ENCODE measurements around the gene KRT7.

The KRT7 gene

DNA sequence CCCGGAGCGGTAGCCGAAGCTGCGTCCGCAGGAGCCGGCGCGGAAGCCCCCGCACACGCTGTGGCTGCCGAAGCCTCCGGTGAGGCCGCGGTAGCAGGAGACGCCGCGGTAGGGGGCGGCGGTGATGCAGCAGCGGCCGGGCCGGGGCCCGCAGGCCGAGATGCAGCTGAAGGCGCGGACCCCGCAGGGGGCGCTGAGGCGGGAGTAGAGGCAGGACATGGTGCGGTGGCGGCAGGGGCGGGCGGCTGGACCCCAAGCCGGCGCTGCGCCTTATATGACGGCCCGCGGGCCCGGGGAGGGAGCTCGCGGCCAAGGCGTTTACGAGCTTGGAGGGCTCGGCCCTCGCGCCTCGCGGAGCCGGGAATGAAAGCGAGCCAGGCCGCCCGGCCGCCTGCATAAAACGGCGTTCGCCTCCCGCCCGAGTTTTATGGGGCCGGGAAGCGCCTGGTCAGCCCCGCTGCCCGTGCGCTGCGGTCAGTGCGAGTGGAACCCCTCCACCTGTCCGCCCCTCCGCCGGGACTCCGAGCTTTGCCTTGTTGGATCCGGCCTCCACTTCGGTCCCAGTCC, 25.4 kb downstream of the KRT7 start:
- no peak for DNase-seq

DNA sequence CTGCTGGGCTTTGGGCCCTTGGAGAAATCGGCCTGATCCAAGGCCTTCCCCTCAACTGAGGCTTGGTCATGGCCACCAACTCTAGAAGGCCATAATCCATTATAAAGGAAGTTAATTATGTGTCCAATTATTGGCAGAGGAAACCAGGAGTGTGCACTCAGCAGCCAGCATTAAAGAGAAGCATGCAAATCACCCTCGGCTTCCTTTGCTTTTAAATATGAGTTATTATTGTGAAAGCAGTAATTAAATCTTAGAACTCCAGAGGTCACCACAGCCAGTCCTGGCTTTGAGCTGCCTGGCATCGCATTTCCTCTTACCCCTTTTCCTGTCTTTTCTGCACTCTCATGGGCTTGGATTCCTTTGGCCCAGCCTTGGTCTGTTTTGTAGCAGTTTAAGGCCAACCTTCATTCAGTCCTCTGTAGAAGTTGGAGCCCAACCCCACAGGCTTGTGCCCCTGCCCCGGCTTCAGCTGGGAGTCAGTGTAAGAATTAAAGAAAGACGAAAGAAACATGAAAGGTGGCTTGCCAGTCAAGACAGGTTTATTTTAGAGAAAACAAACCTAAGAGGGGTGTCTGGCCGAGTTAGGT, 26.7 kb downstream of the KRT7 start:
- no peak for DNase-seq

DNA sequence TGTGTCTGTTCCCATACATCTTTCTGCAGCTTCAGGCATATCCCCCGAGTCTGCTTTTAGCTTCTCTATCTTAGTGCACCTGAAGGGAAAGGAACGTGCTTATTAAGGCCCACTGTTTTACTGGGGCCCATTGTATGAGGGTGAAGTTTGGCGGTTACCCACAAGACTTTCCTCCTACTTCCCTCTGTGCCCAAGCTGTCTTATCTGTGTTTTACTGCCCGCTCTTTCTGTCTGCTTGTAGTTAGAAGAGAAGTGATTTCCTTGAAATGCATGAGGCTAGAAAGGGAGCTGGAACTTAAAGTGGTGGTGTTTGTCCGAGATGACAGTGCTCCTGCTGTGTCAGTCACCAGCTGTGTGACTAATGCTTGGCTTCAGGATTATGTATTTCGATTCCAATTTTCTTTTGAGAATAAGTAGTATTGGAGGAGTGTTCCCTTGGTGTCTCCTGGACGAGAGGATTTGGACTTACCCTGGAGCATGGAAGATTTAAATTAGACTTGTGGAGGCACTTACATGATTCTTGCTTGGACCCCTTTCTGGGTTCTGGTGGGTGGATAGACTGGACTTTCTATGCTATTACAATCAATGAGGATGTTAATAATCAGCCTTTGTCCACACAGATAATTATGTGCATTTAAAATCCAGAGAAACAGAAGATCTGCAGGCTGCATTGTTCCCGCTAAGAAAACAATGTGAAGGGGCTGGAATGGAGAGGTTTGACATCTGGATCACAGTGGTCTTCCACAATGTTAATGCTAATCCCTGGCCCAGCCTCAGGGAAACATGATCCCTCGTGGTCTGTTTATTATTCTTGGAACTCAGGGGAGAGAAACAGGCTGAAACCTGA, 27.5 kb downstream of the KRT7 start:
- DNase-seq, result no peak

DNA sequence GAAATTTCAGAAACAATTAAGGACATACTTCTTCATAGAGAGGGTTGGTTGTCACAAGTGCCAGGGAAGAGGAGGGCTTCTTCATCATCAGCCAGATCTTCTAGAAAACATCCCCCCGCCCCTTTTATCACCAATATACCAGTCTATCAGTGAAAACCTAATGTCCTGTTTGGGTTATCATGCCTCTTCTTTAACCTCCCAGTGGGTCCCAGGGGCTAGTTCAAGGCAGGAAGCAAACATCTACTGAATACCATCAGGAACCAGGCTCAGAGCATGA, 28.1 kb downstream of the KRT7 start:
- DNase-seq, result no peak

DNA sequence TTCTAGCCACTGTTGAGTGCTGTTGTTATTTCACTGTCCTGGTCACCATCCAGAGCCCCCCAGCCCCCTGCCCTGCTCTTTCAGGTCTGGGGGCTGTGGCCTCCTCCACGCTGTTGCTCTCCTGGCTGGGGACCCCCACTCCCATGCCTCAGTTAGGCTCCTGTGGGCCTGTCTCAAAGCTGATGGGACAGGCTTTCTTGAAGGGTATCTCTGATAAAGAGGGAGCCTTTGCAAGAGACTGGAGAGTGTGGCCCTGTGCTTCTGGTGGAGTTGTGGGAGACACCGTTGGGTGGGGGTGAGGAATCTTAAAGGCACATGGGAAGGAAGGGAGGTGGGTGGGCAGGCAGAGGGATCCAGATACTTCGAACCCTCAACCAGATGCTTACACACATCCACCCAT, 29.2 kb downstream of the KRT7 start:
- no peak for DNase-seq

DNA sequence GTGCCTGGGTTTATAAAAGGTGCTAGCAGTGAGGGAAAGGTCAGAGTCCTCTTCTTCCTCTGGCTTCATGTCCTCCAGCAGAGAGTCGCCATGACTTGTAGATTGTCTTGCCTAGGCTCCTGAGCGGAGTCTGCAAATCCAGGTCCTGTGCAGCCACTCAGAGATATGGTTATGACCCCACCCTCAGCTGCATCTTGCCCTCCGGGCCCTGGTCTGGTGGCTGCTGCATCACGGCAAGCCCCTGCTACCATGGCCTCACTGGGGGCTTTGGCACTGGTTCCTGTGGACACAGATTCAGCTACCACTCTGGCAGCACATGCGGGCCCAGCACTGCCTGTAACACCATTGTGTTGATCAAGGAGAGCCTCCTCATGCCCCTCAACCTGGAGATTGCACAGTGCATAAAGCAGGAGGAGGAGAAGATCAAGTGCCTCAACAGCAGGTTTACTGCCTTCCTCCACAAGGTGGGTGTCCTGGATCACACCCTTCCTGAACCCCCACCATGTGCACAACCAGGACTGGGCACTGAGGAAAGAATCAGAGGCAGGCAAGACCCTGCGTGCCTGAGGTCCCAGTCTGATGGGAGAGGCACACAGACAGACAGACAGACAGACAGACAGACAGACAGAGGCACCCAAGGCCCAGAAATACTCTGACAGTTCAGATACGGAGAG, 30.9 kb downstream of the KRT7 start:
- DNase-seq, result no peak

DNA sequence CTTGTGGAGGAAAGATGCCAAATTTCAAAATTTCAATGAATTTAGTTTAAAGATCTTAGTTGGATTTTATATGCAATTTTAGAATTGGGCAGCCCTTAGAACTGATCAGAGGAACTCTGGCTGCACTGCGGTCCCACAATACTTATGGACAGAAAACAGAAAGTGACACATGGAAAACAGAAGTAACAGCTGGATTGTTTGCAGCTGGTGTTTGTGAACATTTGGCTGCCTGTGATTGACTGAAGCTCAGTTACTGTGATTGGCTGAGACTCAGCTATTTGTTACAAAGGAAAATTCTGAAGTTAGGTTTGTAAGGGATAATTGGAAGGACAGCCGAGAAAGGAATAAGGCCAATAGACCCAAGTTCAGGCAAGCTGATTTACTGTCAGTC, 31.4 kb downstream of the KRT7 start:
- no peak for DNase-seq

DNA sequence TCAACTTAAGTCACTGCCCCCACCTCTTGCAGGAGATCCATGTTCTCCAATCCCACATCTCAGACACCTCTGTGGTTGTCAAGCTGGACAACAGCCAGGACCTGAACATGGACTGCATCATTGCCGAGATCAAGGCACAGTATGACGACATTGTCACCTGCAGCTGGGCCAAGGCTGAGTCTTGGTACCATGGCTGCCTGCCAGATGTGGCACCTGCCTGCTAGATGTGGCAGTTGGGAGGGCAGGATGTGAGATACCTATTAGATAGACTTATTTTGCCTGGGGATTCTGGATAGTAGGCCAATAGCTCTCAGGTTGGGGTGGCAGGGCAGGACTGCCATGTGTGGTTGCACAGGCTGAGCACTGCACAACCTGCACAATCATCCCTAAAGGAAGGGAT, 33.5 kb downstream of the KRT7 start:
- DNase-seq, result no peak

DNA sequence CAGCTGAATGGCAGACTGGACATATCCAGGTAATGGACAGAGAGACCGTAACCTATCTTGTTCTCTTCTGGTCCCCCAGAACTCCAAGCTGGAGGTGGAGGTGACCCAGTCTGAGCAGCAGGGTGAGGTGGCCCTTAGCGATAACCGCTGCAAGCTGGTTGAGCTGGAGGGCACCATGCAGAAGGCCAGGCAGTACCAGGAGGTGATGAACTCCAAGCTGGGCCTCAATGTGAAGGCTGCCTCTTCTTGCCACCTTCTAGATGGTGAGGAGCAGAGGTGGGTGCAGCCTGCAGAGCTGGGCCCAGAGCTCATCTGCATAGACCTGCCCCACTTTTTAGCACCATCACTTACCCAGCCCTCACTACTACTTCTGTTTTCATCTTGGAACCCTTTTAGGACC, 34.2 kb downstream of the KRT7 start:
- no peak for DNase-seq

DNA sequence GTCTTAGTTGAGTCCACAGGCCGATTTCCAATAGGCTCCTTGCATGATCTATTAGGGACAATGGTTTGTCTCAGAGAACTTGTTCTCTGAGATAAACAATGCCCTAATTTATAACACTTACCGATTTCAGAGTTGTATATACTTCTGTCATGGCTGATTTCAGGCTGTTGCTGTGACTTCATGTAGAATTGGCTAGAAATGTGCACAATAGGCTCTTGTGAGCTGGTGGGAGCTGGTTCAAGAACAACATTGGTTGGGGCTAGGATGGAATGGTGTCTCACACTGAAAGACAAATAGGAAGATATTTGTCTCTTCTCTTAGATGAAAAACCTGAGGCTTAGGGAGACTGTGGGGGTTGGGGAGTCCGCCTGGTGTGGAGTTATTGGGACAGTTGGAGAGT, 34.7 kb downstream of the KRT7 start:
- no peak for DNase-seq

DNA sequence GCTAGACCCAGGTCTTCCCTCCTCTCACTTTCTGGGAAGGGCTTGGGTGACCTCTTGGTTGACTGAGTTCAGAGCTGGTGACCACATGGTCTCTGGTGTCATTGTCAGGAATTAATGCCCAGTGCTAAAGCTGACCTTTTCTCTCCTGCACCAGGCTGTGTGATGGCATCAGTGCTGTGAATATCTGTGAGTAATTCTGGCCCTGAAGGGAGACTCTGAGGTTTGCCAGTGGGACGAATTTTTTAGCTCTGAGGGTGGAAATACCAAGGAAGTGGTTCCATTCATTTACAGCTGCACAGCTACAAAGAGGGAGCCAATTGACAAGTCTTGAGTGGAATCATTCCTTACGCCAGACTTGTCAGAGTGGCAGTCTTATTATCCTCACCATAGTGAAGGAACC, 35.2 kb downstream of the KRT7 start:
- DNase-seq, result no peak

DNA sequence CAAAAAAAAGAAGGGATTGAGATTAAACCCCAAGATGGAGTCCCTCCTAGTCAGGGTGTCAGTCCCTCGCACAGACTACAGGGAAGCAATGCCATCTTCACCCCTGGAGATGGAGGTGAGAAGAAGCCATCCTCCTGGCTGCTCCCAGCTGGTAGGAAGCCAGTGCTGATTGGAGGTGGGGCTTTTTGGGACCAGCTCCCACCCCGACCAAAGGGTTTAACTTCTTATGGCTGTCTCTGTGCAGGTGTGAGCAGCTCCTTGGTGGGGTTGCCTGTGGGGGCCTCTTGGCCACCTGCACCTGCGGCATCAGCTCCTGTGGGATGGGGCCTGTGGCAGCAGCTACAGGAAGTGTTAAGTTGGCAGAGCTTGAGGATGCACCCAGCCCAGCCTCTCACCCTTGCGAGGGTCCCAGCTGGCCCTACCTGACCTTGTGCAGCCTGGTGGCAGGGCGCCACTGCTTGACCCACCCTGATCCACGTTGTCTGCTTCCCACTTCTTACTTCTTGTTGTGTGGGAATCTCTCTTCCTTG, 37.6 kb downstream of the KRT7 start:
- no peak for DNase-seq

DNA sequence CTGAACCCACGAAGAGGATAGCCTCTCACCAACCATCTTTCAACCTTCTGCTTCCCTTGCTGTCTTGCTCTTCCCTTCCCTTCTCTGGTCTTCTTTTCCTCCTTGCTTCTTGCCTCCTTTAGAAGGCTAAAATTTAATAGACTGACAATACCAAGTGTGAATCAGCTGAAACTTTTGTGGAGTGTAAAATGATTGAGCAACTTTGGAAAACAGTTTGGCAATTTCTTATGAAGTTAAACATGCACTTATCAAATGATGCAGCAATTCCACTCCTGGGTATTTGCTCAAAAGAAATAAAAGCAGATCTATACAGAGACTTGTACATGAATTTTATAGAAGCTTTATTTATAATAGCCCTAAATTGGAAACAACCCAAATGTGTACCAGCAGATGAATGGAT, 38.1 kb downstream of the KRT7 start:
- no peak for DNase-seq

DNA sequence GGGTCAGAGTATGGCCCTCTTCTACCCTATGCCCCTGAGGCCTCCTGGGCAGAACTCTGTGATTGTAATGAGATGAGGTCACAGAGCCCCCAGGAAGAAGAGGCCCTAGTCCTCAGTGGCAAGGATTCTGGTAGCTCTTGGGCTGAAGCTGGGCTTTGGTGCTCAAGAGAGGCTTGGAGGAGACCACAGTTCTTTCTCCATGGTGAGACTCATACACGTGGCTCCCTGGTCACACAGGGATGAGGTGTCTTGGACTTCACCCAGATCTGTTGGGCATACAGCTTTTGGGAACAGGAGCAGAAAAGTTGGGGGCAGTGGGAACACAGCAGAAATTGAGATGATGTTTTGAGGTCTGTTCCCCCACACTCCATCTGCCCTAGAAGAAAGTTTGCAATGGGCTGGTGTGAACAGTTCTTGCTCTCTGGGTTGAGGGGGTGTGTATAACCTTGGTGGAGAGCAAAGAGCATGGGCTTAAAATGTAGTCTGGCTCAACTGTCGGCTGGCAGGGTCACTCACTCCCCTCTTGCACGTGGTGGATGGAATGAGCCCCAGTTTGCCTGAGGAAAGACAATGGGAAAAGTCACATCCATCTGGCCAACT, 41.6 kb downstream of the KRT7 start, which contains the start of gene KRT86:
Gene KRT86, plus strand, starts transcription at position 125 of the 600 bp plus-strand sequence. CDS start 27,272 bp downstream, outside the sequence.
- DNase-seq, result no peak

DNA sequence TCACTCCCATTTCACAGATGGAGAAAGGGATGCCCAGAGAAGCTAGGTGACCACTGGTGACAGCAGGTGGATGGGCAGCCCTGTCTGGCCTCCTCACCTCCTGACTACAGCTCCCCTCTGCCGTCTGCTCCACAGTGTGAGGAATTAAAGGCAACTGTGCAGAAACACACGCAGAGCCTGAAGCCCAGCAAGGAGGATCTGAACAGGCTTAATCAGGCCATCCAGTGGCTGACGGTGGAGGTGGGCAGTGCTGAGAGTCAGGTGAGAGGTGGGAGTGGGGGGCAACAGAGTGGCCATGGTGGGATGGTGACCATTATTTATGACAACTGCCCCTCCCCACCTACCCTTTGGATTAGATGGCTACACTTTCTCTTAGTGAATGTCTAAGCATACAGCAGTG, 42.6 kb downstream of the KRT7 start:
- no peak for DNase-seq

DNA sequence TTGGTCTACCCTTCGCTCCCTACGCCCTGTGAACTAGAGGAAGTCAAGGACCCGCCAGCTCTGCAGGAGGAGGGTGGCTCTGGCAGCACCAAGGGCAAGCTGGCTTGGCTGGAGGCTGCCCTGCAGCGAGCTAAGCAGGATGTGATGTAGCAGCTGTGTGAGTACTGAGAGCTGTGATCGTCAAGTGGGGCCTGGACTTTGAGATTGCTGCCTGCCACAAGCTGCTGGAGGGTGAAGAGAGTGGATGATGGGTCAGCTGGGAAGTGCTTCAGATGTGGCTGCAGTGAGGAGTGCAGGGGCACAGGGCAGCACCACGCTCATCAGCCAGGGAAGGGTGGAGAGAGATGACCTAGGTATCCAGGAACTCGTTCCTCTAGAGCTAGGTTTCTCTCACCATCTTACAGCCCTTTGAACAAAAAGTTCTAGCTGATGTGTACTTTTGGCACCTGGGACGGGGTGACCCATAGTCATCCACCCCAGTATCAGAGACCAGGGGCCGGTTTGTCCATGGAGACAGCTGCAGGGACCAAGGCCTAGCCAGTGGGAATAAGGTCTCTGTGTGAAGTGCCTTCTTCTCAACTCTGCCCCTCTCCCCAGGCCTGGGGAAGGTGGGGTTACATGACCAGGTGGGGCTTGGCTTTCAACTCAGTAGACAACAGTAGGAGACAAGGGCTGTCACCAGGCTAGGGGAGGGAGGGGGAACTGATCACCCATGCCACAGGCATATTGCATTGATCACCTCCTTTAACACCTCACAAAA, 44.6 kb downstream of the KRT7 start:
- DNase-seq, result no peak

DNA sequence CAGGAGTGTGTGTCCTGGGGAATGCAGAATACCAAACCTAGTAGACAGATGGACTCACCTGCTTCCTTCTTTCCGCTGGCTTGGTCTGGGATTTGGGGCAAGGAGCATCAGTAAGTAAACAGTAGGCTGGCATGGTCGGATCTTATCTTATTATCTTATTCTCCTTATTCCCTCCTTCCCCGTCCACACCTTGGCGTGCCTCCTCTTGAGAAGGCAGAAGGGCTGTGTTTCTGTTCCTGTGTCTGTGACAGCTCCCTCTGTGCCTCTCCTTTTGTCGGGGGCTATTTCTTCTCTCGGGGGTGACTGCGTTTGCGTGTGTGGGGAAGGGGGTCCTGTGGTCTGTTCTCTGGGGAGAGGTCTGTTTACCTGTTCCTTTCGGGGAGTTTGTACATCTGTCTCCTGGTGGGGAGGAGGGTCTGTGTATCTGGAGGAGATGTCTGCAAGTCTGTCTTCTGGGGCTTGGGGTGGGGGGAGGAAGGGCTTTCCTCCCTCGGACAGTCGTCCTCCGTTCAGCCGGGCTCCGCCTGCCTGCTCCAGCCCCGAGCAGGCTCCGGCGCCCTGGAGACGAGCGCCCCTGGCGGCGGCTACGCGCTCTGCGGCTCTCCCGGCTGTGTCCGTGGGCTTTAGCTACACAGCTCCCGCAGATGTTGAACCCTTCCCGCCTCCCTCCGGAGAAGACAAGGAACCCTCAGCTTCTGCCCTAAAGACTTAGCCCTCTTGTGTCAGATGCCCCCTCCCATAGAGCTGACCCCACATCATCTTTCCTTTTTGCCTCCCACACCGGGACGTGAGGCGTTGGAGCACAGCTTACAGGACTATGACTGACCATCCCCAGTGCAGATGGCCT, 45.8 kb downstream of the KRT7 start:
- peak; percentile 59 for DNase-seq

DNA sequence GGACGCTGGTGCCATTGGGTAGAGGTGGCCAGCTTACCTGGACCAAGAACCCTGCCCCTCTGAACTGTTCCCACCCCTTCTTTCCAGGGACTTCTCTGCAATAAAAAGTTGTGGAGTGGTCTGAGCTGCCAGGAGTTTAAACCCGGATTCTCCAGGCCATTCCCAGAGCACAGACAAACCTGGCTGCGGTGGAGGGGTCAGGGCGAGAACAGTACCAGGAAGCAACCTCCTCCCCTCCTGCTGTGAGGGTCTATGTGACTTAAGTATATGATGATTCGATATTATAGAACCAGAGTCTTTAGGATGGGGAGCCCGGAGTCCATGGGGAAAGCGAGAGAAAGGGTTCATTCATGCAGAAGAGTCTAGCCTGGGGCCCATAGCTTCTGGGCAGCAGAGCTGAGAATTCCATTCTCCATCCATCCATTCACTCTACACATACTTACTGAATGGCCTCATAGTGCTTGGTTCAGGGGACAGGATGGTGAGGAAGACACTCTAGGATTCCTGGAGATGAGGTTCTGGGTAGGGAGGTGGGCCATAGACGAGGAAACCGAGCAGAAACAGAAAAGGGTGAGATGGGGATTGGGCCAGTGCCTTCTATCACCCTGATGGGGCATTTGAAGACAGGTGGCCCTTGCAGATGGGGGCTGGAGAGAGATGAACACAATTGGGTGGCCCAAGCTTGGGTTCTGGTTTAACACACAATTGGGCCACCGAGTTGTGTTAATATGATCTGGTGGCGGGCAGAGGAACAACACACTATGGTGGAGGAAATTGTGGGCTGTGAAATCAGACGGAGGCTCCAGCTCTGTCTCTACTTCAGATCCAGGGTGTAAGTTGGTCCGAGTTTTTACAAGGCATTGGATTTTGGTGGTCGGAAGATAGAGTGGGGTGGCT, 46.6 kb downstream of the KRT7 start:
- DNase-seq, result no peak

DNA sequence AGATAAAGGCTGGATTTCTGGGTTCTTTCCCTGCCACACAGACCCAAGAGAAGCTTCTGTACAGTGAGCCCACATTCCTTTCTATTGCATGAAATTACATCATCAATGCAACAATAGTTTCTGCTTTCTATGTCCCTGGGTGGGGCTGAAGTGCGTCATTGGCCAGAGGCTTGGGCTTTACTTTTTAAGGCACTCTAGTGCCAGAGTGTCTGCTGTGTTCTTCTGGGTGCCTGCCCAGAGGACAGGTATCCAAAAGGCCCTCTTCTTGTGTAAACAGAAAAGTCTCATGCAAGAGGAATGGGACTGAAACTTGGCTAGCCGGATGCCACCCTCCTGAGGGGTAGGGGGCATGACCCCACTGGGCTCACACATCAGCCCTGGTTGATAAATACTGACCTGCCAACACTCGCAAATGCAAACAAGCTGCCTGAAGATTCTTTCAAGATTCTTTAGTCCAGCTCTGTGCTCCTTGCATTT, 47.3 kb downstream of the KRT7 start:
- DNase-seq, result no peak

DNA sequence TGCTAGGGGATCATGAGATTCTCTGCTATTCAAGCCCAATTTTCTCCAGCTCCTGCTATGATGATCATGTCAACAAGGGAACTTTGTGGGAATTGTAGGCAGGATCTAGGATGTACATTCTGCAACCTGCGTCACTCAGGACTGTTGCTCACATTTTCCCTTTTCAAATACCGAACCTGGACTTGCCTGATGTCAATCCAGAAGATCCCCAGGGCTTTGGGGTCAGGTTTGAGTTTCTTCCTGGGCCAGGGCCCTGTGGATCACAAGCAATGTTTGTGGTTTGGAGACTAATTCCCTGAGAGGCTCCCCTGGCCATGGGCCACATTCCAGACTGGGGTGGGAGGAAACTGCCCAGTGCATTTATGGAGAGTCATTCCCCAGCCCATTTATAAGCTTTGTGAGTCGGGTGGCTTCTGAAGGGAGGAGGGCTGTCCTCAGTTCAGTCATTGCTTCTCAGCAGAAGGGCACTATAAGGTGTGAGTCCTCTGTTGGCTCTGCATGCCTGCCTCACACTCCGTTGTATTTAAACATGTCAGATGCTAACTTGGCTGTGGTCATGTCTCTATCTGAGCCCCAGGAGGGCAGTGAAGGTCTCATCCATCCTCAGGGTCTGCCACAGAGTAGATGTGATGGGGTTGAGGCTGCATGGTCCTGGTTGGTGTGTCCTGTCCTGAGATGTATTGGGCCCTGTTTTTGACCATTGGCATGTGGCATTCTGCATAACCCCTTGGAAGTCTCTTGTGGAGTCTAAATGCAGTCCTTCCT, 47.9 kb downstream of the KRT7 start:
- DNase-seq, result no peak
